Activated T-cell treated with anti-CD3 and anti-CD28 coated beads, Interleukin-2, amount 50 U/mL, for 48 hours (primary cell): ENCODE measurements around the gene RAE1.

Source experiments
- DNase-seq, 2 experiments: peaks; one replicate each; pipeline ENCODE4 v3.0.0-alpha.2; 2020

The RAE1 gene

GRCh38 chr20:57372581-57373350, 21.7 kb downstream of the RAE1 start:
- no peak for DNase-seq

GRCh38 chr20:57374343-57374930, 23.4 kb downstream of the RAE1 start:
- DNase-seq, result no peak

GRCh38 chr20:57374931-57375651, 24.0 kb downstream of the RAE1 start:
- no peak for DNase-seq

- DNase-seq, result no peak
These were observed 24.7 kb downstream of the RAE1 start for GRCh38 chr20:57375652-57376230.

DNA sequence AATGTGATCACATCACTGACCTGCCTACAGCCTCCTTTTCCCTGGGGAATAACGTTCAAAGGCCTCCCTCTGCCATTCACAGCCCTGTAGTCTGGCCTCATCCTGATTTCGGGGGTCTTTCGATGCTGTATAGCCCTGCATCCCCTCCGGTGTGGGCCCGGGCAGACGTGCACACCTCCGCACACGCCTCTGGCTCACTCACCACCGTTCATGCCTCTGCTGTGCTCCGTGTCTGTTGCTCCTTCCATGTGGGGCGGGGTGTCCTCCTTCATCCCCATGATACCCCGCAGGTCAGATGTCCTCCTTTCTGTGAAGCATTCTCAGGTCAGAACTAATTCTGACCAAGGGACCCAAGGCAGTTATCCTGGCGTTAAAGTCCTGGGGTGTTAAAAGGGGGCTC, 26.3 kb downstream of the RAE1 start:
- no peak for DNase-seq

- no peak for DNase-seq
These were observed 27.1 kb downstream of the RAE1 start for GRCh38 chr20:57378107-57378506.

- DNase-seq, result peak in 1 of 2 experiments; percentile 21
These were observed 27.7 kb downstream of the RAE1 start for GRCh38 chr20:57378646-57379262.

- no peak for DNase-seq
These were observed 28.2 kb downstream of the RAE1 start for GRCh38 chr20:57379263-57379647.

- peak in 1 of 2 experiments; percentile 15 for DNase-seq
These were observed 29.2 kb downstream of the RAE1 start for GRCh38 chr20:57380081-57380750.

DNA sequence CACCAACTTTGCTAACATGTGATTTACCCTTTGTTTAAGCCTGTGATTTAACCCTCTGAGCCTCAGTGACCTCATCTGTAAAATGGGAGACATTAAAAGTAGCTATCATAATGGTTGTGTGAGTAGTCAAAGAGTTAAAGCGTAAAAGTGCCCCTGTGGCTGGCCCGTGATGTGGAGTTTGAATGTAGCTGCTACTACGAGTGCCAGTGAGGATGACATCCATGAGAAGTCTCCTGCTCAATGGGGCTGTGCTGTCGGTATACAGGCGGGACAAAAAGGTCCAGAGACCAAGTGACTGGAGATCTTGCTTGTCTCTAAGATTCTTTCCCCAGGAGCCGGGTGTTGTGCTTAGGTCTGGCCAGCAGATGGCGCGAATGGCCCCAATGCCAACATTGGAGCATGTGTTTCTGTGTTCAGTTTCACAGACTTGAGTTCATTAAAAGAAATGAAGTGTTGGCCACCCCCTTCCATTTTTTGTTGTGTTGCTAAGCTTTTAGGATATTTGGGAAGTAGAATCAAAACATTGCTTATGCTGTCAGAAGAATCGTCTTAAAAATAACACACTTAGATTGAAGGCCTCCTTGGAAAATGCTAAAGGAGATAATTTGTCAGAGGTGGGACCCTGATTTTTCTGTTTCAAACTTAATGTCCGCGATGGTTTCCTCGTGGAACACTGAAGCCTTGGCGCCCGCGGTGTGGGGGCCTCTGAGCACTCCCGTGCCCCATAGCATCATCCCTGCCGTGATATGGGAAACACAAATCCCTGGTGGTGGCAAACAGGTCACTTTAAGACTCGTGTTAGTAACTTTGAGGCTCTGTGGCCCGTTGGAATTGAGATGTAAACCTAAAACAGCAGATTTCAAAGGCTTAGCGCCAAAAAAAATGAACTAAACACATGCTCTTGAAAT, 30.8 kb downstream of the RAE1 start:
- DNase-seq, result peak; percentile 88 to 92

- no peak for DNase-seq
These were observed 31.5 kb downstream of the RAE1 start for GRCh38 chr20:57382516-57382915.

- no peak for DNase-seq
These were observed 32.6 kb downstream of the RAE1 start for GRCh38 chr20:57383447-57384347.

DNA sequence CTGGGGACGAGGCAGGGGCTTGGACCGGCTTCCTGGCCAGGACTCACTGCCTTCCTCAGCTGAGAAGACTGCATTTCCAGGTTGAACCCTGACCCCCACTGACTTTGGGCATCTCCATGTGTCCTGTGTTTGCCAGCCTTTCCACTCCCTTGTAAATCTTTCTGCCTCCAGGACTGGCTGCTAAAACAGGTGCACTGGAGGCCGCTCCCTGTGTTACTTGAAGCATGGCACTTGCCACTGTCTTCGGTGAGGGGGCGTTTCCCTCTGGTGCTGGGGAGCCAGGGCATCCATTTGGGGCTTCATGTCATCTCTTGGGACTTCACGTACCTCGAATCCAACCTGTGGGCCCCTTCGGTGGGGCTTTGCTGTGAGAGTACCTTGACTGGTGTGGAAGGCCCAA, 33.4 kb downstream of the RAE1 start:
- DNase-seq, result peak in 1 of 2 experiments; percentile 12

DNA sequence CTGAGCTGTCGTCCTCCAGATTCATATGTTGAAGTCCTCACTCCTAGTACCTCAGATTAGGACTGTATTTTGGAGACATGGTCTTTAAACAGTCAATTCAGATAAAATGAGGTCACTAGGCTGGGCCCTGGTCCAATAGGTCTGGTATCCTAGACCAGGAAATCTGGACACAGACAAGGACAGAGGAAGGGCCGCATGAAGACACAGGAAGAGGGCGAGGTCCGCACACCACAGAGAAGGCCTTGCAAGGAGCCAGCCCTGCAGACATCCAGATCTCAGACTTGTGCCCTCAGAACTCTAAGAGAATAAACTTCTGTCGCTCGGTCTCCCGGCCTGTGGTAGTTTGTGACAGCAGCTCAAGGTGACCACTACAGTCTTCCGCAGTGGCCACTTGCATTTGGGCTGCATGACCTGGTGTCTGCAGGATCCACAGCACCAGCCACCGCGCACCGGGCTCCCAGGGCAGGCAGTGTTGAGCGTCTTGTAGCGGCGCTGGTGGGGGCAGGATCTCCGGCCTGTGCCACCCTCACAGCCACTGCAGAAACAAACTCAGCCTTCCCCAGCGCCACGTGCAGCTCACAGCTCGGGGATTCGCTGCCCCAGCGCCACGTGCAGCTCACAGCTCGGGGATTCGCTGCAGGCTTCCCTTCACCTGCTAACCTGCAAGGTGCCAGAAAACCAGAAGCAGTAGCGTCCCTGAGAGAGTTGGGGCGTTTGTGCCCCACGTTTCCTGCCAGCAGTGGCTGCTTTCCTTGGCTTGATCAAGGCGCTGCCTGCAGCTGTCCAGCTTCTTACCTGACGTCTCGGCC, 34.1 kb downstream of the RAE1 start:
- DNase-seq, result peak in 1 of 2 experiments; percentile 13

DNA sequence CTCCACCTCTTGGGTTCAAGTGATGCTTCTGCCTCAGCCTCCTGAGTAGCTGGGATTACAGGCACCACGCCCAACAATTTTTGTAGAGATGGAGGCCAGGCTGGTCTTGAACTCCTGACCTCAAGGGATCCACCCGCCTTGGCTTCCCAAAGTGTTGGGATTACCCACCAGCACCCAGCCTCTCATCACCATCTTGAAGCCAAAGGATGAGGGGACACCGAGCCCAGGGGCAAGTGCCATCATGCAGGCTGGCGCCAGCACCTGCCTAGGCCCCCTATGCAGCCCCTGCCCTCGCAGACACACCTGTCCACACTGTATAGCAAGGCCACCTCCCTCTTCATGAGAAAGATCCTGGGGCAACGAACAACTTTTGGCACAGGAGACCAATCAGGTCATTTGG, 34.9 kb downstream of the RAE1 start:
- peak in 1 of 2 experiments; percentile 15 for DNase-seq

- no peak for DNase-seq
These were observed 35.7 kb downstream of the RAE1 start for GRCh38 chr20:57386762-57387161.

- DNase-seq, result no peak
These were observed 36.4 kb downstream of the RAE1 start for GRCh38 chr20:57387463-57387862.

- no peak for DNase-seq
These were observed 36.9 kb downstream of the RAE1 start for GRCh38 chr20:57387945-57388371.

DNA sequence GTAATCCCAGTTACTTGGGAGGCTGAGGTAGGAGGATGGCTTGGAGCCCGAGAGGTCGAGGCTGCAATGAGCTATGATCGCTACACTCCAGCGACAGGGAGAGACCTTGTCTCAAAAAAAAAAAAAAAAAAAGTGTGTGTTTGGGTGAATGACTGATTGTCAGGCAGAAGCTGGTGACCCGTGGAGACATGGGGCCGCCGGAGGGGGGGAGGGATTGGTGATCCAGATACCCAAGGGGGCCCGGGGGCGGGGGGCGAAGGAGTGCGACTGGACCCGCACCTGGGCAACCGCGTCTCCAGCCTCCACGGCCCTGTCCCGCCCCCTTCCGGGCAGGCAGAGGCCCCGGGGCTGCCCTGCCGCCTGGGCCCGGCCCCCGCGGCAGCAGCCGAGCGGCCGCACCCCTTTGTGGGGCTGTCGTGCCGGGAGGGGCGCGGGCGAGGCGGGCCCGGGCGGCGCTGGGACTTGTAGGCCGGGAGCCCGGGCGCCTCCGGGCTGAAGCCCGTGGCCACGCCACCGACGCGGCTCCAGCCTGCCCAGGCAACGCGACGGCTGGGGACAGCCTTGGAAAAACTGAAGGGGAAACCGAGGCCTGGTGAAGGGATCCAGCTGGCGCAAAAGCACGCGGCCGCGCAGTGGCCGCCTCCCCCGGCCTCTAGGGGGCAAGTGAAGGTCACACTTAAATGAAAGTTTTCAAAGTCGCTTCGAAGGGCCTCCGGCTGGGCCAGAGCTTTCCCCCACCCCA, 38.1 kb downstream of the RAE1 start:
- peak in 1 of 2 experiments; percentile 79 for DNase-seq
